DMS 273 treated with DMSO at 0.1 percent for 48 hours (cell line): ENCODE data around the gene PRAF2.

ENCODE experiments used
- DNase-seq: peaks from one replicate; lab custom pipeline; 2025; lab: John Stamatoyannopoulos, UW

Gene PRAF2

DNA sequence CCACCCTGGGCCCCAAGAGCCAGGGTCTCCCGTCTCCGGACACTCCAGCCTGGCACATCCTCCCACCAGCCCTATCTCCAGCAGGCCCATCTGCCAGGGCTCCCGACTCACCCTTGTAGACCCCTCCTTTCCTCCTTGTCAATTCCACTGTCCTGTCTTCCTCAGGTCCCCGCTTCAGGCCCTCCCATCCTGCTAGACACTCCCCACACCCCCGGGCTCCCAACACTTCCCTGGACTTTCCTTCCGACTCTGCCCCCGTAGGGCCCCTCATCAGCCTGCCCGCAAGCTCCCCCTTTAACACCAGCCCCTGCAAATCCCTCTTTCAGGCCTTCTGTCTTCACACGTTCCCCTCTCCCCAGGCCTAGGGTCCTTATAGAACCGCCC is 1.1 kb downstream of the PRAF2 start:
- DNase-seq, result no peak

DNA sequence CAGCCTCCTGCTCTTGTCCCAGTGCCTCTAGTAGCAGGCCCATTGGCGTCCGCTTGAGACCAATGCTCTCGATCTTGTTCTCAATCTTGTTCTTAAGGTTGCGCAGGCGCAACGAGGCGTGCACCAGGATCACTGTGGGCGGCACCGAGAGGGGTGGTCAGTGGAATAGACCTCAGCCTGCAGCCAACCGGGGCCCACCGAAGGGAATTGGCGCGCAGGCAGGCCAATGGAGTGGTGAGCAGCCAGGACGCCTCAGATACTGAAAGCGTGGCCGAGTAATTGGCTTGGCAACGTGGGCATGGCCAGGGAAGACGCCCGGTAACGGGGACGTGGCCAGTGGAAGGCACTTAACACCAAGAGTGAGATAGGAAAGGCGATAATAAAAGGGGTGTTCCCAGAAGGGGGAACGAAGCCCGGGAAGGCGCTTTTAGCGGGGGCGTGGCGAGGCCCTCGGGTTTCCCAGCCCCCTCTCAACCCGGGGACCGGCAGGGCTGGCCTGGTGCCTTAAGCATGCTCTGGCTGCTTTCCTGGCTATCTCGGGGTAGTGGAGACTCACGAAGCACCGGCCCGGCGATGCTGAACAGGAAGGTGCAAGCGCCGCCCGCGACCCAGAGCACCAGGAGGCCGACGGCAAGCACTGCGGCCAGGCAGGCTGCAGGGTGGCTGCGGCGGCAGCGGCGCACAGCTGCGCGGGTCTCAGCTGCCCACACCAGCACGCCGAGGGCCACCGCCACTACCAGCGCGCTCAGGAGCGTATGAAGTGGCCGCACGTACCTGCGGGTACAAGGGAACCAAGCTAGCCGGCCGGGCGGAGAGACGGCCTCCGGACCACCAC is 1.7 kb downstream of the PRAF2 start:
- DNase-seq, result no peak

- no peak for DNase-seq
These were observed 2.8 kb downstream of the PRAF2 start for GRCh38 chrX:49070988-49071387.

DNA sequence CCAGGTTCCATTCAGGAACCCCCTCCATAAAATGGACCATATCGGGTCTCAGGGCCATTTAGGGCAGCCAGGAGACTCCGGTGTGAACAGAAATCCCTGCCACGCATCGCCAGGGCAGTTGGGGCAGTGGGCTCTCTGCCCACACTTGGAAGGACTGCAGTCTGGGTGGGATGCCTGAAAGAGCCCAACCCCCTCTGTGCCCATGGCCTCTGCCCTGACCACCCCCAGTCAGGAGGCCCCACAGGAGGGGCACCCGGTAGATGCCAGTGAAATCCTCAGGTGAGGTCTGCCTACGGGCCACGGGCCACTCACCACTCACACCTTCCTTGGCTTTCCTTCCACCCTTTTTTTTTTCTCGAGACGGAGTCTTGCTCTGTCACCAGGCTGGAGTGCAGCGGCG is 4.8 kb downstream of the PRAF2 start:
- DNase-seq, result no peak

DNA sequence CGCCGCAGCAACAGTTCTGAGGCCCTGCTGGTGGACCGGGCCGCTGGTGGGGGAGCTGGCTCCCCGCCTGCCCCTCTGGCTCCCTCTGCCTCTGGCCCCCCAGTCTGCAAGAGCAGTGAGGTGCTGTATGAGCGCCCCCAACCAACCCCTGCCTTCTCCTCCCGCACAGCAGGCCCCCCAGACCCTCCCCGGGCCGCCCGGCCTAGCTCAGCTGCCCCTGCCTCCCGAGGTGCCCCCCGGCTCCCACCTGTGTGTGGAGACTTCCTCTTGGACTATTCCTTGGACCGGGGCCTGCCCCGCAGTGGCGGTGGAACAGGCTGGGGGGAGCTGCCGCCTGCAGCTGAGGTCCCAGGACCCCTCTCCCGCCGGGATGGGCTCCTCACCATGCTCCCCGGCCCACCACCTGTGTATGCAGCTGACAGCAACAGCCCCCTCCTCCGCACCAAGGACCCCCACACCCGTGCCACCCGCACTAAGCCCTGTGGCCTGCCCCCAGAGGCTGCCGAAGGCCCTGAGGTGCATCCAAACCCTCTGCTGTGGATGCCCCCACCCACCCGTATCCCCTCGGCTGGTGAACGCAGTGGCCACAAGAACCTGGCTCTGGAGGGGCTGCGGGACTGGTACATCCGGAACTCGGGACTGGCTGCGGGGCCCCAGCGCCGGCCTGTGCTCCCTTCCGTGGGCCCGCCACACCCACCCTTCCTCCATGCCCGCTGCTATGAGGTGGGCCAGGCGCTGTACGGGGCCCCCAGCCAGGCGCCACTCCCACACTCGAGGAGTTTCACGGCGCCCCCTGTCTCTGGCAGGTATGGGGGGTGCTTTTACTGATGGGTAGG is 6.3 kb downstream of the PRAF2 start:
- no peak for DNase-seq

- no peak for DNase-seq
These were observed 7.1 kb downstream of the PRAF2 start for GRCh38 chrX:49066690-49067089.

- no peak for DNase-seq
These were observed 7.5 kb downstream of the PRAF2 start for GRCh38 chrX:49066278-49066677.

DNA sequence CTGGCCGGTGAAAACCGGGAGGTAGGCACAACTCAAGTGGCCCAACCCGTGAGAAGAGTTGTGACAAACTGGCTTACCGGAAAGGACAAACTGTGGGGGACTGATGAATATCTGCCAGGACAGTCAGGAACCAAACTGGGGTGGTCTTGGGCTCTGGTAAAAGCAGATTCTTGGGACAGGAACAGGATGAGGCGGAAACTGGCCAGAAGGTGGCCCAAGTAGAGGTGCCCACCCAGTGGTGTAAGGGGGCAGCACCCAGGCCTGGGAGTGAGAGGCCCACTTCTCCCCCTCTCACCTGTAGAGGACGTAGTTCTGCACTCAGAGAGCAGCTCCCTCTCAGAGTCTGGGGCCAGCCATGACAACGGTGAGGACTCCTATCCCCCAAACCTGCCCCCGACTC is 9.1 kb downstream of the PRAF2 start:
- DNase-seq, result no peak

DNA sequence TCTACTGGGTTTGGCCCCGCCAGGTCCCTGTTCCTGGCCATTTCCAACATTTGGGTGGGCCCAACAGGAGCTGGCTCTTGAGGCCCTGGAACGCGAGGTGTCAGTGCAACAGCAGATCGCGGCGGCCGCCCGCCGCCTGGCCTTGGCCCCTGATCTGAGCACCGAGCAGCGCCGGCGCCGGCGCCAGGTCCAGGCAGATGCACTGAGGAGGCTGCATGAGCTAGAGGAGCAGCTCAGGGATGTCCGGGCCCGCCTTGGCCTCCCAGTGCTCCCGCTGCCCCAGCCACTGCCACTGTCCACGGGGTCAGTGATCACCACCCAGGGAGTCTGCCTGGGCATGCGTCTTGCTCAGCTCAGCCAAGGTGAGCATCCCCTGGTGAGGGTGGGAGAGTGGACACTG is 9.5 kb downstream of the PRAF2 start:
- no peak for DNase-seq

DNA sequence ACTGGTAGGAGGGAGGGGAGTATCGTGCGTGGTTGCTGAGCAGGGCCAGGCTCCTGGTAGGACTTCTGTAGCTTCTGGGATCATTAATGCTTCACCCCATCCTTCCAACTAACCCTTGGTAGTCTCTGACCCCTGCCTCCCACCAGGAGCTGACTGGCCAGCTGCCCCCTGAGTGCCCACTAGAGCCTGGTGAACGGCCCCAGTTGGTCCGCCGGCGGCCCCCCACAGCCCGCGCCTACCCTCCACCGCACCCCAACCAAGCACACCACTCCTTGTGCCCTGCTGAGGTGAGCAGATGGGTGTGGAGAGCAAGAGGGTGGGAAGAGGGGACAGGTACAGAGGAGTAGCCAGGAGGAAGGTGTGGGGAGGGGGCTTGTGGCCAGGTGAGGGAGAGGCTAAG is 10.1 kb downstream of the PRAF2 start:
- no peak for DNase-seq

DNA sequence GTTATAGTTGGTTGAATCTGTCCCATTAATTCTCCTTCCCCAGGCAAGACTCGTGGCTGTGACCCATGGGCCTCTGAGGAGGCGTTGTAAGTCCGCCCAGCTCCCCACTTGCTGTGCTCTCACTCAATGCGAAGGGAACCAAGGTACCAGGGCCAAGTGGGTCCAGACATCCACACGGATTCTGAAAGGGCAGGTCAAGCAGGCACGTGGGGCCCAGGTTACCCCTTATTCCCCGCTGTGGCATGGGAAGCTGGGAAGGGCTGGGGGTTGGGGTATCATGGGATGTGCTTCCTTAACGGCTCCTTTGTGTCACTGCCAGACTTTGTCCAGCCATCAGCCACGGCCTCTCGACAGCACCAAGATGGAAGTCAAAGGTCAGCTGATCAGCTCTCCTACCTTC is 11.9 kb downstream of the PRAF2 start:
- no peak for DNase-seq

GRCh38 chrX:49061490-49061889 is 12.3 kb downstream of the PRAF2 start:
- DNase-seq, result no peak

GRCh38 chrX:49060914-49061313 is 12.9 kb downstream of the PRAF2 start:
- no peak for DNase-seq

DNA sequence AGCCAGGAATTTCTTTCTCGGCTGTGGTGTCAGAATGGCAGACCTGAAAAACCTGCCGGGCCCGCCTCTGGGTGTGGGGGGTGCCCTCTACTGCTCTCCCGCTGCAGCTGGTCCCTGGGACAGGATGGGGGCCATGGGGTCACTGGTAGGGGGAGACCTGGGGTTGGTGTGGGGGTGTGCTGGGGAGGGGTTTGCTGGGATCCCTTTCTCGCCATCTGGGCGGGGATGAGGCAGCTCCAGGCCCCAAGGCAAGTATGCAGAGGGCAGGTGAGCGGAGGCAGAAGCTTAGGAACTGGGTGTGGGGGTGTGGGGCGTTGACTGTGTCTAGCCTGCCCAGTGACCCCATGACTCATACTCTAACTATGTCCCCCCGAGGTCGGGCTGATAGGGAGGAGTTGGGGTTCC is 14.1 kb downstream of the PRAF2 start:
- DNase-seq, result no peak

DNA sequence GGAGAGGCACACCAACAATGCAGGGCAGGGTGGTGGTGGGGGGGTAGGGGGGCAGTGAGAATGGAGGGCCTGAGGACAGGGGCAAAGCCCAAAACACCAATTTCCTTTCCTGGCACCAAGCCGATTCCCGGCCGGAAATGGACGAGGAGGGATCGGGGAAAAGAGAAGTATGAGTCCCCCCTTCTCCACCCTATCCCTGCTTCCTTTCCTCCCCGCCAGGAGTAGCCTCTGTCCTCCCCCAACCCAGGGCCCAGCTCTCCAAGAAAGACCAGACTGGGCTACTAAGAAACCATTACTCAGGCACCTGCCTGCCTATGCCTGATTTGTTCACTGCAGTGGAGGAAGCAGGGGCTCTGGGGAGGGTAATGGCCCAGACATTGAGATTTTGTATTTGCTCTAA is 14.6 kb downstream of the PRAF2 start:
- no peak for DNase-seq

DNA sequence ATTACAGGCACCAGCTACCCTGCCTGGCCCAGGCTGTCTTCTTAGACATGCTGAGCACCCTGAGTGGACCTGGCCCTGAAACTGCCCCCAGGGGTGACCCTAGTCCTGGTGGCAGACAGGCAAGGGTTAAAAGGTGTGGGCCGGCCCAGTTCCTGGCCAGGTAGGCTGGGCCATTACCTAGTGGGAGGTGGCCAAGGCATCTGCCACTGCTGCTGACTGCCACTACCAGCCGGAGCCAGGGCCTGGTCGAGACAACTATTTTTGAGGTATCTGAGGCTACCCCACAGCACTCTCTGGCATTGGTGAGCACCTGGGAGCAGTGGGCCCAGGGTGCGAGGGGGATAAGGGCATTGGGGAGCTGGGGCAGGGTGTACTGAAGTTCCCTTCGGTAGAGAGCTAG is 15.0 kb downstream of the PRAF2 start, which contains the start of gene CCDC120:
Gene CCDC120 (plus strand): TSS at position 206 of the 400 bp plus-strand sequence. CDS start 3,043 bp downstream, outside the sequence.
- no peak for DNase-seq

DNA sequence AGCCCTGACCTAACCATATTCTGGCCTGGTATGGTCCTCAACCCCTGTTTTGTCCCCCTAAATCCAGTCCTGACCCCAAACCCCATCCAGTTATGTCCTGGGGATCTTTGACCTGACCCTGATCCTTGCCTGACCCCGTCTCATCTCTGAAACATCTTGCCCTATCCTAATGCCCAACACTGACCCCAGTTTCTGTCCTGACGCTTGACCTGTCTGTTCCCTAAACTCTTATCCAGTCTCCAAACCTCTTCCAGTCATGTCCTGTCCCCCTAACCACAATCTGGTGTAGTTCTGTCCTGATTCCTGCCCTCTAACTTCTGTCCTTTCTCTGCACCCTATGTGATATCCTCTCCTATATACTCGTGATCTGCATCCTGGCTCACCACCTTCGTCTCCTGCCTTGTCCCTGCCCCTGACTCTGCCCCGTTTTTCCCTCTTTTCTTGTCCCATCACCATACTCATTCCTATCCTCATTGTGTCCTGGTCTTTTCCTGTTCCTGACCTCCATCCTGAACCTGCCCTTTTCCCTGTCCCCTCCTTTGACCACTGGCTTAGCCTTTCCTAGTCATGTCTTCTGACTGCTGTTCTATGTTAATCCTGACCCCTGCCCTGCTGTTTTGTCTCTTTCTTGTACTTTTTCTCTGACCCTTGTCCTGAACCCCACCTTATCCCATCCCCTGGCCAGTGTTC is 19.6 kb downstream of the PRAF2 start:
- DNase-seq, result no peak

DNA sequence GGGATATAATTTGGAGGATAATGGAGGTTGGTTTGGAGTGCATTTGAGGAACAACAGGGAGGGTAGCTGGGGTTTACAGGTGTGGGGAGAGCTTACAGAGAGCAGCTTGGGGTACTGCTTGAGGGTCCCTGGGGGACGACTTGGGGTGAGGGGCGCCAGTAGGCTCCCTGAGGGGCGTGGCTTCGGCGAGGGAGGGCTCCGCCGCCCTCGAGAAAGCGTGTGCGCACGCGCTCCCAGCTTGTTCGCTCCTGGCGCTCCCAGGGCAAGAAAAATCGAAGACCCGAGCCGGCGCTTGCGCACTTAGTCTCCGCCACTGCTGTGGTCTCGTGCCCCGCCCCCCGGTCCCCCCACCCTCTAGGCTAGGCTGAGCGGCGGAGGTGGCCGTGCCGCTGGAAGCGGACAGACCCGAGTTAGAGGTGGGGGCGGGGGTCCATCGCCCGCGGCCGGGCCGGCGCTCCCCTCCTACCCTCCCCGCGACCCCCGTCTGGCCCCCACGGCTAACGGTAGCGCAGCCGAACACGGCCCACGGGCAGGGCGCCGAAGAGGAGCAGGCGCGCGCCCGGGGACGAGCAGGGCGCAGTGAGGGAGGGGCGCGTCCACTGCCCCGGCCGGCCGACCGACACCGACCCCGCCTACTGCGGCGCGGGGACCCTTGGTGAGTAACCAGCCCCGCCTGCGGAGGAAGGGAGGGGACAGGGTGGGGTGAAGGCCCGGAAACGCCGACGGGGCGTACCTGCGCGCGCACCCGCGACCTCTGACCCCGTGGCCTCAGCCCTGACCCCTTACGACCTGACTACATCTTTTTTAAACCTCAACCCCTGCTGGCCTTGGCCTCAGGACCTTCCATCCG is 20.4 kb downstream of the PRAF2 start:
- peak; percentile 36 for DNase-seq

- no peak for DNase-seq
These were observed 29.9 kb downstream of the PRAF2 start for GRCh38 chrX:49043987-49044281.

- peak; percentile 98 for DNase-seq
These were observed 30.4 kb downstream of the PRAF2 start, which contains the start of gene TFE3 for GRCh38 chrX:49043220-49043986. Gene TFE3, minus strand, starts transcription at chrX:49043357. Its CDS starts 131 bp downstream, at chrX:49043226.
